ENCODE results near the gene MAIP1. TPM values are rescaled to one million over a fixed set of nuclear protein-coding genes. Genes with fewer than 3 reads are reported as not detected.

Gene MAIP1
- total RNA-seq, 1 experiment from 2014 or later, result 27.9 TPM

- Mint-ChIP-seq H3K36me3 (ENCODE audit: insufficient read depth, unreplicated experiment) (no peaks in the 10 kb centered on the region), H3K27ac (ENCODE audit: unreplicated experiment) (no peak overlapping the region), H3K27me3 (ENCODE audit: unreplicated experiment) (no peaks in the 10 kb centered on the region), H3K9me3 (ENCODE audit: low read depth, unreplicated experiment) (no peaks in the 10 kb centered on the region), H3K4me1 (ENCODE audit: low read depth, unreplicated experiment) (peaks cover 9% of the 10 kb centered on the region), H3K4me3 (ENCODE audit: low read depth, unreplicated experiment) (no peak overlapping the region)
- BruUV-seq (replicated peaks), result no TSS peak
- intact Hi-C loops (cut with micrococcal nuclease; ENCODE audit: unreplicated experiment), result no loop called here
- CTCF ChIA-PET, result no interaction called here
- TF ChIP-seq CTCF (IDR thresholded peaks at IDR 0.05; ENCODE audit: unreplicated experiment), result no peak
- no peak for DNase-seq
Measured at GRCh38 chr2:200005675-200006074, 50.3 kb downstream of the MAIP1 start.

- no peaks in the 10 kb centered on the region for H3K9me3 Mint-ChIP-seq (ENCODE audit: low read depth, unreplicated experiment)
- CTCF ChIA-PET, result interaction anchor here (0.6 kb wide), 1 partner anchor 16 kb away, joined by 8 read pairs; no protein-coding TSS in a partner anchor
- intact Hi-C loops (cut with micrococcal nuclease; ENCODE audit: unreplicated experiment), result no loop called here
- peaks cover 9% of the 10 kb centered on the region for H3K4me1 Mint-ChIP-seq (ENCODE audit: low read depth, unreplicated experiment)
- DNase-seq, result no peak
- BruUV-seq (replicated peaks), result no TSS peak
- H3K27me3 Mint-ChIP-seq (ENCODE audit: unreplicated experiment), result no peaks in the 10 kb centered on the region
- TF ChIP-seq CTCF (IDR thresholded peaks at IDR 0.05; ENCODE audit: unreplicated experiment), result no peak
- H3K36me3 Mint-ChIP-seq (ENCODE audit: insufficient read depth, unreplicated experiment), result no peaks in the 10 kb centered on the region
- H3K27ac Mint-ChIP-seq (ENCODE audit: unreplicated experiment), result no peak overlapping the region
- no peak overlapping the region for H3K4me3 Mint-ChIP-seq (ENCODE audit: low read depth, unreplicated experiment)
Measured at GRCh38 chr2:200007306-200007705, 51.9 kb downstream of the MAIP1 start.

GRCh38 chr2:200012401-200012800, 57.0 kb downstream of the MAIP1 start:
- H3K36me3 Mint-ChIP-seq (ENCODE audit: insufficient read depth, unreplicated experiment), result no peaks in the 10 kb centered on the region

More at GRCh38 chr2:200012401-200012800, 57.0 kb downstream of the MAIP1 start:
- Mint-ChIP-seq H3K27ac (ENCODE audit: unreplicated experiment) (no peak overlapping the region), H3K4me3 (ENCODE audit: low read depth, unreplicated experiment) (no peak overlapping the region), H3K9me3 (ENCODE audit: low read depth, unreplicated experiment) (no peaks in the 10 kb centered on the region), H3K27me3 (ENCODE audit: unreplicated experiment) (no peaks in the 10 kb centered on the region), H3K4me1 (ENCODE audit: low read depth, unreplicated experiment) (no peaks in the 10 kb centered on the region)
- no peak for TF ChIP-seq CTCF (IDR thresholded peaks at IDR 0.05; ENCODE audit: unreplicated experiment)
- no peak for DNase-seq
- intact Hi-C loops (cut with micrococcal nuclease; ENCODE audit: unreplicated experiment), result no loop called here
- BruUV-seq (replicated peaks), result no TSS peak
- CTCF ChIA-PET, result no interaction called here

Other genes starting within 250 kb of the MAIP1 start
- gene FTCDNL1, start 104.4 kb upstream of the MAIP1 start, total RNA-seq (2022), result 1.9 and 3.0 TPM in 2 replicates
- 15.2 and 16.2 TPM in 2 replicates for gene C2orf69, start 44.3 kb upstream of the MAIP1 start, total RNA-seq (2022)
- gene TYW5, start 91 bp upstream of the MAIP1 start, total RNA-seq (2022), result 12.5 and 14.2 TPM in 2 replicates

Data from Calu3 (cell line).